T-helper 2 cell treated with Interferon-gamma antibody and Interleukin-4, amounts not matched to agents 5 μg/mL and 100 μg/mL, for 36 hours (primary cell): Measurements from ENCODE around the gene LRRK2.
"Not testable (repeated sequence)": the region's sequence is repeated elsewhere in the genome, so short reads cannot be mapped to it uniquely, and the experiment has no call there.

Source experiments
- DNase-seq: peaks from one replicate; pipeline ENCODE4 v3.0.0; 2021; ENCODE audit warnings: low spot score
- H3K27ac Mint-ChIP-seq: one replicate; pipeline ENCODE4 v1.8.0; 2021; ENCODE audit warnings: mild to moderate bottlenecking, mixed read lengths
- H3K27me3 Mint-ChIP-seq: one replicate; pipeline ENCODE4 v1.8.0; 2021; ENCODE audit warnings: low read depth, mixed read lengths
- H3K36me3 Mint-ChIP-seq: one replicate; pipeline ENCODE4 v1.8.0; 2021; ENCODE audit warnings: low read depth, mixed read lengths
- H3K4me1 Mint-ChIP-seq: one replicate; pipeline ENCODE4 v1.8.0; 2021; ENCODE audit warnings: low read depth, mixed read lengths
- H3K4me3 Mint-ChIP-seq: one replicate; pipeline ENCODE4 v1.8.0; 2022; ENCODE audit warnings: mild to moderate bottlenecking, moderate library complexity, mixed read lengths
- H3K9me3 Mint-ChIP-seq: one replicate; pipeline ENCODE4 v1.8.0; 2021; ENCODE audit warnings: mixed read lengths

The LRRK2 gene

GRCh38 chr12:40202095-40203059 lies 22.4 kb upstream of the LRRK2 start:
- no peaks in the 10 kb centered on the region for H3K36me3 Mint-ChIP-seq
- H3K27ac Mint-ChIP-seq = no peak overlapping the region
- H3K4me3 Mint-ChIP-seq = no peak overlapping the region
- H3K27me3 Mint-ChIP-seq = peaks cover 12% of the 10 kb centered on the region
- H3K4me1 Mint-ChIP-seq = no peaks in the 10 kb centered on the region
- no peaks in the 10 kb centered on the region for H3K9me3 Mint-ChIP-seq
- DNase-seq = no peak

- Mint-ChIP-seq H3K27ac (no peak overlapping the region), H3K4me3 (no peak overlapping the region), H3K9me3 (no peaks in the 10 kb centered on the region), H3K4me1 (no peaks in the 10 kb centered on the region), H3K27me3 (peaks cover 12% of the 10 kb centered on the region), H3K36me3 (no peaks in the 10 kb centered on the region)
- no peak for DNase-seq
Measured at GRCh38 chr12:40203060-40203430, 21.8 kb upstream of the LRRK2 start.

GRCh38 chr12:40204337-40204736 lies 20.5 kb upstream of the LRRK2 start:
- Mint-ChIP-seq H3K9me3 (no peaks in the 10 kb centered on the region), H3K27me3 (peaks cover 11% of the 10 kb centered on the region), H3K4me1 (no peaks in the 10 kb centered on the region), H3K27ac (no peak overlapping the region), H3K4me3 (no peak overlapping the region), H3K36me3 (no peaks in the 10 kb centered on the region)
- DNase-seq = no peak

- Mint-ChIP-seq H3K4me3 (no peak overlapping the region), H3K36me3 (no peaks in the 10 kb centered on the region), H3K9me3 (peaks cover 5% of the 10 kb centered on the region), H3K4me1 (no peaks in the 10 kb centered on the region), H3K27ac (no peak overlapping the region), H3K27me3 (peaks cover 3% of the 10 kb centered on the region)
- DNase-seq = no peak
Measured at GRCh38 chr12:40207551-40207950, 17.2 kb upstream of the LRRK2 start.

GRCh38 chr12:40208707-40209446 lies 15.9 kb upstream of the LRRK2 start:
- Mint-ChIP-seq H3K27me3 (no peaks in the 10 kb centered on the region), H3K9me3 (peaks cover 9% of the 10 kb centered on the region), H3K4me1 (no peaks in the 10 kb centered on the region), H3K27ac (no peak overlapping the region), H3K4me3 (no peak overlapping the region), H3K36me3 (no peaks in the 10 kb centered on the region)
- DNase-seq = no peak

GRCh38 chr12:40209886-40210285 lies 14.9 kb upstream of the LRRK2 start:
- Mint-ChIP-seq H3K27ac (no peak overlapping the region), H3K9me3 (peaks cover 9% of the 10 kb centered on the region), H3K27me3 (no peaks in the 10 kb centered on the region), H3K4me1 (no peaks in the 10 kb centered on the region), H3K36me3 (no peaks in the 10 kb centered on the region), H3K4me3 (no peak overlapping the region)
- DNase-seq = no peak

GRCh38 chr12:40211186-40211585 lies 13.6 kb upstream of the LRRK2 start:
- H3K27ac Mint-ChIP-seq, H3K36me3 Mint-ChIP-seq, H3K9me3 Mint-ChIP-seq, H3K27me3 Mint-ChIP-seq, DNase-seq, H3K4me1 Mint-ChIP-seq, H3K4me3 Mint-ChIP-seq: not testable (repeated sequence)

GRCh38 chr12:40212566-40212965 lies 12.2 kb upstream of the LRRK2 start:
- no peak overlapping the region for H3K27ac Mint-ChIP-seq
- H3K36me3 Mint-ChIP-seq = no peaks in the 10 kb centered on the region
- no peak for DNase-seq
- peaks cover 9% of the 10 kb centered on the region for H3K9me3 Mint-ChIP-seq
- H3K4me1 Mint-ChIP-seq = no peaks in the 10 kb centered on the region
- no peak overlapping the region for H3K4me3 Mint-ChIP-seq
- H3K27me3 Mint-ChIP-seq = no peaks in the 10 kb centered on the region

- Mint-ChIP-seq H3K4me3 (no peak overlapping the region), H3K36me3 (no peaks in the 10 kb centered on the region), H3K9me3 (peaks cover 9% of the 10 kb centered on the region), H3K4me1 (no peaks in the 10 kb centered on the region), H3K27ac (no peak overlapping the region), H3K27me3 (peaks cover 2% of the 10 kb centered on the region)
- no peak for DNase-seq
Measured at GRCh38 chr12:40215982-40216381, 8.8 kb upstream of the LRRK2 start.

- no peak overlapping the region for H3K4me3 Mint-ChIP-seq
- DNase-seq = no peak
- H3K27ac Mint-ChIP-seq = no peak overlapping the region
- no peaks in the 10 kb centered on the region for H3K4me1 Mint-ChIP-seq
- no peaks in the 10 kb centered on the region for H3K36me3 Mint-ChIP-seq
- H3K9me3 Mint-ChIP-seq = peaks cover 9% of the 10 kb centered on the region
- H3K27me3 Mint-ChIP-seq = peaks cover 5% of the 10 kb centered on the region
Measured at GRCh38 chr12:40216516-40217288, 8.1 kb upstream of the LRRK2 start.

GRCh38 chr12:40219760-40220159 lies 5.0 kb upstream of the LRRK2 start:
- Mint-ChIP-seq H3K27me3 (peaks cover 24% of the 10 kb centered on the region), H3K27ac (no peak overlapping the region), H3K36me3 (no peaks in the 10 kb centered on the region), H3K4me1 (peaks cover 7% of the 10 kb centered on the region), H3K9me3 (no peaks in the 10 kb centered on the region), H3K4me3 (no peak overlapping the region)
- no peak for DNase-seq

GRCh38 chr12:40222247-40222646 lies 2.5 kb upstream of the LRRK2 start:
- DNase-seq = no peak
- no peak overlapping the region for H3K27ac Mint-ChIP-seq
- H3K27me3 Mint-ChIP-seq = peaks cover 45% of the 10 kb centered on the region
- H3K4me1 Mint-ChIP-seq = peaks cover 7% of the 10 kb centered on the region
- no peaks in the 10 kb centered on the region for H3K36me3 Mint-ChIP-seq
- H3K4me3 Mint-ChIP-seq = no peak overlapping the region
- no peaks in the 10 kb centered on the region for H3K9me3 Mint-ChIP-seq

- H3K27ac Mint-ChIP-seq = no peak overlapping the region
- no peaks in the 10 kb centered on the region for H3K9me3 Mint-ChIP-seq
- H3K36me3 Mint-ChIP-seq = no peaks in the 10 kb centered on the region
- H3K4me1 Mint-ChIP-seq = peaks cover 7% of the 10 kb centered on the region
- H3K27me3 Mint-ChIP-seq = peaks cover 56% of the 10 kb centered on the region
- no peak for DNase-seq
- no peak overlapping the region for H3K4me3 Mint-ChIP-seq
Measured at GRCh38 chr12:40223646-40224045, 1.2 kb upstream of the LRRK2 start.
